Umbilical cord (tissue), 2 donors: ENCODE data around the gene MED14. TPM values are rescaled to one million over a fixed set of nuclear protein-coding genes. Genes with fewer than 3 reads are reported as not detected.
A peak's percentile ranks its signal among the peaks of the same experiment; 100 is the strongest.

Experiments used
- DNase-seq: peaks from one replicate; pipeline ENCODE4 v3.0.0-alpha.2; 2015; ENCODE audit warnings: low spot score
- total RNA-seq: library from RNA; depleted of rRNA; stranded (reverse); fragments of >200 nt; gene quantifications from one replicate; pipeline ENCODE4 v1.2.3, GENCODE V29; 2014; ENCODE audit warnings: low replicate concordance; ENCODE audit not compliant: insufficient read depth

The MED14 gene
- total RNA-seq, 1 donor from 2014 or later: 52.0 TPM

DNA sequence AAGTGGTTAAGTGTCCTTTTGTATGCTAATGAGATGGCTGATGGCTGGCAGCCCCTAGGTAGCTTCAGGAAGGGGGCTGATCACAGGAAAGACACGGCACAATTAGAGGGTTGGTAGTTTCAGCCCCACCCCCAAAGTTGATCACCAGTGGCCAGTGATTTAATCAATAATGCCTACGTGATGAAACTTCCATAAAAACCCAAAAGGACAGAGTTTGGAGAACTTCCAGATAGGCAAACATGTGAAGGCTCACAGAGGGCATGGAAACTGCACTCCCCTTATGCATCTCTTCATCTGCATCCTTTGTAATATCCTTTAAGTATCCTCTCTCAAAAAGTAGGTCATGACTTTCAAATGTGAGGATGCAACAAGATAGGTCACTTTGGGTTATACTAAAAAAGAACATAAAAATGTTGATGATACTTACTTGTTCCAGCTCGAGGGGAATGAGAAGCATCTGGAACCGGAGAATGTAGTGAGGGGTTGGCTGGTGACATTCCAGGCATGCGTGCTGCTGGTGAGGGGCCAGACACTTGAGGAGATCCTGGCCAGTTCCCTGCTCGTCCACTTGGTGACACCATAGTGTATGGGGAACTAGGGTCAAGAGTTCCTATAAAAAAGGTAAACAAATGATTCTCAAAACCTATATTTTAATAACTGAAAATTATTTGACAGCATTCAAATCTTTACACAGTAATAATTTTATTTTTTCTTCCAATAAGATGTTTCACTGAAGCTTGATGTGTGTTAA lies 71.3 kb downstream of the MED14 start:
- DNase-seq: peak; percentile 16

DNA sequence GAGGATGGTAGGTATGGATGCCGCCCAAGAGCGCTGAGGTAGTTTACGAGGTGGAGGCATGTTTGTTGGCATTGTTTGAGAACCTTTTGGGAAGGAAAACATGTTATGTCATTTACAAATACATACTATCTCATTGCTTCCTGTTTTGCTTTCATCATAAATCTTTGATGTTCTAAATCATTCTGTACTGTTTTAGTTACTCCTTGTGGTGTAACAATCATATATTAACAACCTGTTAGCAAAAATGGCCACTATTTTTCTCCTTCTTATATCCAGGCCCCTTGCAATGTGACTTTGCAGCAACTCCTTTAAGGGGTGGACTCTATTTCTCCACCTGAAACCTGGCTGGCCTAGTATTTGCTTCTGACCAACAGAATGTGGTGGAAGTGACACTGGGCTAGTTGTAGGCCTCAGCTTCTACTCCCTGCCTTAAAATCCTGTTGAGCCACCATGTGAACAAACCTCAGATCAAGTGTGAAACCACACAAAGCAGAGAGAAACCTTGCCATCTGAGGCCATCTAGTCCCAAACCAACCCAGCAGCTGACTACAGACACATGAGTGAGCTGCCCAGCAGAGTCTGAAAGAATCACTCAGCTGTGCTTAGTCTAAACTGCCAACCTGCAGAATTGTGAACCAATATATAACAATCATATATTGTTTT lies 72.1 kb downstream of the MED14 start:
- no peak for DNase-seq

DNA sequence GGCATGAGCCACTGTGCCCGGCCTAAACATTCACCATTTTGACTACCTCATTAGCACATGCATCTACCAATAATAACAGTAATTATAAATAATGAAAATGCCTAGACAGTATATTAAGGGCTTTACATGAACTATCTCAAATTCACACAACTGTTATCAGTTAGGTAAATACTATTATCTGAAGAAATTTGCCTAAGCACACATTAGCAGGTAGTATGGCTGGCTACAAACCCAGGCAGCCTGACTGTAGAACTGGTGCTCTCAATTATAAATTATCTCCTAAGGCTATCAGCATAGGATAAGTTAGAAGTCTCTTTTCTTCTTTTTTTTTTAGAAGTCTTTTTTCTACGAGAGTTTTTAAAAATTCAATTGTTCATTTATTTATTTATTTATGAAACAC lies 73.9 kb downstream of the MED14 start:
- DNase-seq: no peak

DNA sequence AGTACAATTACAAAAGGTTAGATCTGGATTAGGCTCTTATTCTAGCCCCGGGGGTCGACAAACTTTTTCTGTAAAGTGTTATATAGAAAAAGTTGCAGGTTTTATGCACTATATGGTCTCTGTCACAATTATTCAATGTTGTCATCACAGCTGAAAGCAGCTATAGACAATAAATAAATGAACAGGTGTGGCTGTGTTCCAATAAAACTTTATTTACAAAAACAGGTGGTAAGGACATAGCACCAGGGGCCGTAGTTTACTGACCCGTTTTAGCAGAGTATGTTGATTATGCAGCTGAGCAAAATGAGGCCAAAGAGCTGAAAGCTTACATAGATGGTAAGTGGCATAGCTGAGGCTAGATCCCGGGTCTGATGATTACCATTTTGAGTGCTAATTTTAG lies 75.0 kb downstream of the MED14 start:
- no peak for DNase-seq

DNA sequence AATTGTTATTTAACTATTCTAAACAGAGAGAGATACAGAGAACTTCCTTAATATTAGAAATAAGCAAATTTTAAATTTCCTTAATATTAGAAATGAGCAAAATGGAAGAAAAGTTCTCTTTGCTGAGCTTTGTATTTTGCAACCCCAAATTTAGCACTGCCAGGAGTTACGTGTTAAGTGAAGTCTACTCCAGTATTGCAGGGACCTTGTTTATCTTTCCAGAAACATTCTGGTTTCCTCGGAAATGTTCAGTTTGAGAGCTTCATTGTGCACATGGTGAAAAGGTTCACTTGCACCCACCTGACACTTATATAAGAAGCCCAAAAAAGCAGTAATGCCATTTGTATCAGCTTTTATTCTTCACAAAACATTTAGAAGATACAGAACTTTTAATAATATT lies 81.8 kb downstream of the MED14 start:
- no peak for DNase-seq

DNA sequence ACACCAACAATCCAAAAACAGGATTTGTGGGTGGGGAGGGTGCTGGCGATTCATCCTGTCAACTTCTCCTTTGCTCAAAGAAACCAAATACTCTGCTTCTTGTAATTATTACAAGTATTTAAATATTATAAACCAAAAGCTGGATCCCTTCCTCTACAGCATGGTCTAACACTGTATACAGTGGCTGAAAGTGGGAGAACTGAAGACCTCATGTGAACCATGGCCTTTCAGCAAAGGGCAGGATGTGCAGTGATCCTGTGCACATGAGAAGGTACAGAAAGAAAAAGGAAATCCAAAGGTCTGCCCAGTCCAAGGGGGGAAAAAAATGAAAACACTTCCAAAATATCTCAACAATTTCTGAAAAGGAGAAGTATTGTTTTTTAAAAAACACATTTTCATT lies 82.7 kb downstream of the MED14 start:
- DNase-seq: no peak

DNA sequence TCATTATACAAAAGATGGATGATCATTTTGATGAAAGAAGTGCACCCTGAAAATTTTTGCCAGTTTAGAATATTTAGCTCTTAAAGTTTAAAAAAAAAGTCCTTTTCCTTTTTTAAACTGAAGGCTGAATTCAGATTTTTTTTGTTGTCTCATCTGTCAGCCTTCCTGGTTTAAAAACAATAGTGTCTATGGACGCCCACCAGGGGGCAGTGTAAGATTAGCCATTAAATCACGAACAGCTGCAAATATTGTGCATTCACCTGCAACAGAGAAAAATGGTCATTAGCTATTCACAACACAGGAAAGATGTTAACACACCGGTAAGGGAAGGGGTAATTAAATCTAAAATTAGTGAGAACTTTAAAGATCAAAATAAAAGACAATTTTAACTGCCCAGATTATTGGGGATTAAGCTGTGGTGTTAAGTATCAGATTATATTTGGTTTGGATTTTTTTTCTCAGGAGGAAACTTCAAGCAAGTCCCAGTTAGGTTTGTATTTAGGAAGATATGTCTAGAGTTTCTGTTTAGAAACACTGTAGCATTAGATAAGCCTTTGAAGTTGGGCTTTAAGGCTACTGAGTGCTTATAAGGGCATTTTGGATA lies 83.6 kb downstream of the MED14 start:
- DNase-seq: peak; percentile 53

DNA sequence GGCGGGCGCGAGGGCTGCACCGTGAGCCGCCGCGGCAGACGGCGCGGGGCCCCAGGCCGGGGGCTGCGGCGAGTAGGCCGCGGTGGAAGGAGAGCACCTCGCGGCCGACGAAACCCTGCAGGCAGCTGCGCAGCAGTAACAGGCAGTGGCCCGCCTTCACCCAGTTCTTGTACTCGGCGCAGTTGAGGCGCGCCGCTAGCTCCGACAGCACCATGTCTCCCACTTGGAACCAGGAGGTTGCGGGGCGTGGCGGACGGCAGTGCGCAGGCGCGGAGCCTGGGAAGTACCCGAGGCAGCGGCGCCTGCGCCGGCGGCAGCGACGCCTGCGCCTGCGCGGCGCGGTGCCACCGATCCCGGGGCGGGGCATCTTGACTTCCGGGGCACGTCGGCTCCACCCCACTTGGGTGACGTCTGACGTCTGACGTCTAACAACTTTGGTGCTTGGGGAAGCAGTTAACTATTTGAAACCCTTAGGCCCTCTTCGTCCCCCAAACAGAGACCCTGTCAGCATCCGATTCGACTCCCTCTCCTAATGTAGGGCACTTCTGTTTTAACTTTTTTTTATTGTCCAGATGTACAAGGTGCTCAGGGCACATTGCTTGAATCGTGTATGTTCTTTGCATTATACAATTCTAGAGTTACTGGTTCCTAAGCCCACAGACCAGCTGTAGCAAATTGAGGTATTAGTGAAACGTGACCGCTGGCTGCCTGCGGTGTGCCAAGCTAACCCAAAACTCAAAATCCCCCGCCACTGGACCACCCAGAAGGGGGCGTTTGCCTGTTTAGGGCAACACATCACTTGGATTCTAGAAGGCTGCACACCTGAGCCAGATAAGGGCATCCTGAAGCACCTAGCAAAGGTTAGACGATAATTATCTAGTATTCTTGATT lies 87.8 kb downstream of the MED14 start, which contains the start of gene CXorf38:
Gene CXorf38, minus strand, starts transcription at position 255 of the 891 bp plus-strand sequence. Its CDS starts 41 bp downstream, at position 214.
- peak; percentile 92 for DNase-seq

DNA sequence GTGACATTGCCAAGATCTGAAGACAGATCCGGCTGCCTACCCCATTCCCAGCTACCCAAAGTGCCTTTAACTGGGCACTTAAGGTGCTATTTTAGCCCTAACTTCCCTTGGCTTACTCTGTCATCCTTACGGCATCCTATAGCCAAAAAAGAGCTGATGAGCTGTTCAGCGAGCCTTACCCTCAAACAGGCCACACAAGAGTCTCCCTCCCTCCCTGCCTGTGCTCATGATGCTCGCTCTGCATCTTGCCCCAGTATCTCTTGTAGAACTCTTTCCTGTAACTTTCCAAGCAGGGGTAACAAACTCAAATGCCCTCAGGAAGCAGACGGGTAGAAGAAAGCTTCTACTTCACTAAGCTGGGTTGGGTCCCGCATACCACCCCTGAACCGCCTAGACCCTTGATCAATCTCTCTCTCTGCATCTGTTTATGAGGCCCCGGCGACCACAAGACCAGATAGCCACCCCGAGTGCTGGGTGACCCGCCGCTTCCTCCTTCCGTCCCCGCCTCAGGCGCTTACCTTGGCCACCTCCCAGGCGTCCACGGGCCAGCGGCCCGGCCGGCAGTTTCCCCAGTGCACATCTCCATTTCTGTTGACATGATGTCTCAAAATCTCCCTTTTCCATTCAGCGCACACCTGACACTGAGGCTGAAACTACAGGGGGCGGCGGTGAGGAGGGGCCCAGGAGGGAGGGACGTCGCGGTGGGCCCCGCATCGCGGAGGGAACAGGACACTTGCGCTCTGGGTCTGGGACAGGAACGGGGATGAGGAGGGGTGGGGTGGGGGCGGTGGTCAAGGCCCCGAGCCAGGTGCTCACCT lies 88.6 kb downstream of the MED14 start:
- DNase-seq: peak; percentile 4

DNA sequence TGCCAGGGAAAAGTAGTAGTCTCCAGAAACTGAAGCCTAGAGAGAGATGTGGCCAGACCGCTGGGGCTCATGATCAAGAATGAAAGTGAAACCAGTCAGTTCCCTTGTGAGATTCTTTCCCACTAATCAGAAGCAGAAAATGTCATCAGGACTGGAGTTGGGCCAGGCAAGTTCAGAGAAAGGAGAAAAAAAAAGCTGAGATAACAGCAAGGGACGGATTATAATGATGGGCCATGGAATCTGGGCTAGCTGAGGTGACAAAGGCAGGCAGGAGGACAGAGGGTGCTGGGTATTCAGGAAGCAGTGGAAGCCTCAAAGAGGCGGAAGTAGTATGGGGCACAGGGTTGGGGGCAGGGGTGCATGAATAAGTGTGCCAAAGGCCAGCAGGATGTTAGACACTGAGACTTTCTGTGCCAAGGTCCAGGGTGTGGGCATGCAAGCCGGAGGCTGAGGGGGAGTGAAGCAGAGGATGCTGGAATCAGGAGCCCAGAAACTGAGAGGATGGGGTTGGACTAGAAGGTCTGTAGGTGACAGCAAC lies 90.5 kb downstream of the MED14 start:
- peak; percentile 68 for DNase-seq

DNA sequence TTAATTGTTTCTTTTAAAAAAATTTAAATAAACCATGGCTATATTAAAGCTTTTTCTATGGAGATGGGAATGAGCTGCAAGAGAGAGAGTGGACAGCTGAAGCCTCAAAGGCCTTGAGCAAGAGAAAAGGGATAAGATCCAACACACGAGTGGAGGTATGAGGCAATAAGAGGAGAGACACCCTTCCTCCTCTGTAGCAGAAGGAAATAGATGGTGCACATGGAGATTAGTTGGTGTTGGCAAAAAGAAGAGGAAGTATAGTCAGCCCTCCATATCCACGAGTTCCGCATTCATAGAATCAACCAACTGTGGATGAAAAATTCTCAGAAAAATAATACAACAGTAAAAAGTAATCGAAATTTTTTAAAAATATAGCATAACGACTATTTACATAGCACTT lies 91.2 kb downstream of the MED14 start:
- DNase-seq: peak; percentile 14

DNA sequence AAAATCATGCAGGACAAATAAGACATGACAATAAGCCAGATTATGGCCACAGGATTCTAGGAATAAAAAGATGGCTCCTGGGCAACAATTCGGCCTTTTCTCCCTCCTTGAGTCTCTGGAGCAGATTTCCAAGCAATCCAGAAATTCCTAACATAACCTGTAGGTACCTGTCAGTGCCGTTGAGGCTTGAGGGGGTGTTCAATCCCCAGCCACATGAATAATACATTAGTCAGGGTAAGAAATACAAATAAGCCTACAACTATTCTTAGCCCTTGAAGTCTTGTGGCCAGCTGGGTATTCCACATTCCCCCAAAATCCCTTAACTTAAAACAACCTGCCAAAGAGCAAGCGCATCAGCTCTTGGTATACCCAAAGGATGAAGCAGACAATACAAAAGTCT lies 97.7 kb downstream of the MED14 start:
- no peak for DNase-seq

DNA sequence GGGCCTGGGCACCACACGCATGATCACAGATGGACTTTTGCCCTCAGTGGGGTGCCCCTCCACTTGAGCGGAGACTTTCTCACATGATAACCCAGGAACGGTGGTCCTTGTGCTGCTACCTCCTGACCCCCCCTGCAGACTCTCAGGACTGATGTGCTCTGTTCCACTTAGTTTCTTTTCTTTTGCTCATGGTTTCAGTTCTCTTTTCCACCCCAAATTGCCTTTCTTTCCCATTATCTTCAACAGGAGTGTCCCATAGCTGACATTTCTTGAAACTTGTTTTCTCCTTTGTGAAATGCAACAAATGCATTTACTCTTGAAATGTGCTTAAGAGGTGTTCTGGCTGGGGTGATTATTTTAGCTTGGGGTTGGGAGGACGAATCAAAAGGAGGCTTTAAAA lies 103.1 kb downstream of the MED14 start:
- no peak for DNase-seq

DNA sequence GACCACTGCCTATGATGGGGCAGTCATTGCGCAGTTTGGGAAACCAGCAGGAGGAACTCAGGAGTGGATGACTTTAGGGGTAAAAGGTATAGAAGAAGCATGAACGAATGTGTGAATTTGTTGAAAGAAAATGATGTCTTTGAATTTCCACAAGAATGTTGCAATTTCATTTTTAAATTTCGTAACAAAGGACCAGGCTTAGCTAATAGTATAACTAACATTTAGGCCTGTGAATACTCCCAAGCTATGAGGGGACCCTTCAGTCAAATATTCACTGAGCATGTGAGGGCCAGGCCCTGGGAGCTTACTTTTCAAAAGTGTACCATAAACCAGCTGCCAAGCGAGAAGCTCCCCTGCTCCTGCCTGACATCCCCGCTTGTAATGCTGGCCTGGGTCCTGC lies 106.8 kb downstream of the MED14 start:
- no peak for DNase-seq

DNA sequence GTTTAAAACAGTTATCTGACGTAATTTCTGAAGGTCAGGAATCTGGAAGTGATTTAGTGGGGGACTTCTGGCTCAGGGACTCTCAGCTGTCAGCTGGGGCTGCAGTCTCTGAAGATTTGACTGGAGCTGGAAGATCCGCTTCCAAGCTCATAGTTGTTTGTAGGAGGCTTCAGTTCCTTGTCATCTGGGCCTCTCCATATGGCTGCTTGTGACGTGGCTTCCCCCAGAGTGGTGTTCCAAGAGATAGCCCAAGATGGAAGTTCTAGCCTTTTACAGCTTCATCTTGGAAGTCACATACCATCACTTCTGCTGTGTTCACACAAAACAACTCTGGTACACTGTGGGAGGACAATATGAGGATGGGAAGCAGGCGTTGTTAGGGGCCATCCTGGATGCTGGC lies 110.0 kb downstream of the MED14 start:
- no peak for DNase-seq

DNA sequence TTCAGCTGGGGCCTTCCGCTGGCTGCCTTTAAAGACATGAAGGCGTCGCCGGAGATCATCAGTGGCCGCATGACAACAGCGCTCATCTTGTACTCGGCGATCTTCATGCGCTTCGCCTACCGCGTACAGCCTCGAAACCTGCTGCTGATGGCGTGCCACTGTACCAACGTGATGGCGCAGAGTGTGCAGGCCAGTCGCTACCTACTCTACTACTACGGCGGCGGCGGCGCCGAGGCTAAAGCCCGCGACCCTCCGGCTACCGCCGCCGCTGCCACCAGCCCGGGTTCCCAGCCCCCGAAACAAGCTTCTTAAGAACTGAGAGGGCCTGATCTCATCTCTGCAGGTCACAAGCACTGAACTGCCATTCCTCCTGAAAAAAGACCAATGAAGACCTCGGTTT lies 111.7 kb downstream of the MED14 start:
- no peak for DNase-seq

DNA sequence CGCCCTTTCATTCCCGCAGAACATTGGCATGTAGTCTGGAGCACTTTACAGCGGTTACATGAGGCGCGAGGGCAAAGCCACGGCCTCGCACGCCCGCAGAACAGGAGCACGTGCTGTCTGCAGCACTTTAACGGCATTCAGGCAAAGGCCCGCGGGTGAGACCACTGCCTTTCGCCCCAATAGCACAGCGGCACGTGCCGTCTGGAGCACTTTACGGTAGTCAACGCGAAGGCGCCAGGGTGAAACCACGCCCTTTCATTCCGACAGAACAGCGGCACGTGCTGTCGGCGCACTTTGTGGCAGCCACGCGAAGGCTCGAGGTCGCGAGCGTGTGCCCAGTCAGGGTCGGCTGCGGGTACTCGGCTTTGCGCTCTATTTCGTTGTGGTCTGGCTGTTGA lies 112.2 kb downstream of the MED14 start, which contains the start of gene MPC1L:
Gene MPC1L, plus strand, starts transcription at position 290 of the 398 bp plus-strand sequence. CDS start 138 bp downstream, outside the sequence.
- no peak for DNase-seq

DNA sequence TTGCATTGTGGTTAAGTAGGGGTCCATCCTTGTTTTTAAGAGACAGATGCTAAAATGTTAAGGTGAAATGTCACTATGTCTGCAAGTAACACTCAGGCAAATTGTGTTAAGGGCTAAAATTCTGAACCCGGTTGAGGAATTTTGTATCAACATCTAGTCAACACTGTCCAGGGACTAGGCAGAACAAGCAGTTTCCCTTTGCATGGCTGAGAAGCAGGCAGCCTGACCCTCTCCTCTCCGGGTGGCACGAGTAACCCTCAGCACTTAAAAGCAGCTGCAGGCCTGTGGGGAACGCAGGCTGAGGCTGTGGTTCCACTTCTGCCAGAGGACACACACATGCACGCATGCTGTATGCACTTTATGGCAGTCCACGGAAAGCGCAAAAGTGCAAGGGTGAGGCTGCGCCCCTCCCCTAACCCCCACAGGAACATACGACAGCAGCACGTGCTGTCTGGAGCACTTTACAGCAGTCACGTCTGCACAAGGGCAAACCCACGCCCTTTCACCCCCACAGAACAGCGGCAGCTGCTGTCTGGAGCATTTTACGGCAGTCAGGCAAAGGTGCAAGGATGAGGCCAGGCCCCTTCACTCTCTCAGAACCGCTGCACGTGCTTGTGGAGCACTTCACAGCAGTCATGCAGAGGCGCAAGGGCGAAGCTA lies 112.7 kb downstream of the MED14 start:
- no peak for DNase-seq

DNA sequence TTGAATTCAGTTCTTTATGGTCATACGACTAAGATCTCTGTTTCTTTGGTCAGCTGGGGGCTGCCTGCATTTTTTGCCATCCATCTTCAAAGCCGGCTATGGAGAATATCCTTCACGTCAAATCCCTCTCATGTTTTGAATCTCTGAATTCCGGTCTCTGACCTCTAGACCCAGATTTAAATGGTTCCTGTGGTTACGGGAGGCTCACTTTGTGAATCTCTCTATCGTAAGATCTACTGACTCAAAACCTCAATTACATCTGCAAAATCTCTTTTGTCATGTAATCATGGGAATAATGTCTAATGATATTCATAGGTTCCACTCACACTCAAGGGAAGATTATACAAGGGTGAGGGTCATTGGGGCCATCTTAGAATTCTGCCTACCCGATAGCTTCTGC lies 117.8 kb downstream of the MED14 start:
- no peak for DNase-seq

DNA sequence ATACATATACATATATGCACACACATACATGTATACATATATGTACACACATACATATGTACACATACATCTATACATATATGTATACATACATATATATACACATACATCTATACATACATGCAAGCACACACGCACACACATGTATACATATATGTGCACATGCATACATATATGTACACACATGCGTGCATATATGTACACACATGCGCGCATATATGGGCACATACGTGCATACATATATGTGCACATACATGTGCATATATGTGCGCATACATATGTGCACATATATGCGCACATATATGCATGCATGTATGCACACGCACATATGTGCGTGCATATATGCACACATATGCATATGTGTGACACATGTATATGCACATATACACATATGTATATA lies 119.4 kb downstream of the MED14 start:
- no peak for DNase-seq
